GM18867 (cell line): Measurements from ENCODE around the gene RPL39L.
"Not testable (repeated sequence)": the region's sequence is repeated elsewhere in the genome, so short reads cannot be mapped to it uniquely, and the experiment has no call there.

Experiments
- ATAC-seq: cut with Tn5 transposase; IDR thresholded peaks from one replicate; pipeline ENCODE4 v1.9.1; 2021; ENCODE audit warnings: mild to moderate bottlenecking, moderate library complexity; ENCODE audit not compliant: unreplicated experiment

Gene RPL39L

DNA sequence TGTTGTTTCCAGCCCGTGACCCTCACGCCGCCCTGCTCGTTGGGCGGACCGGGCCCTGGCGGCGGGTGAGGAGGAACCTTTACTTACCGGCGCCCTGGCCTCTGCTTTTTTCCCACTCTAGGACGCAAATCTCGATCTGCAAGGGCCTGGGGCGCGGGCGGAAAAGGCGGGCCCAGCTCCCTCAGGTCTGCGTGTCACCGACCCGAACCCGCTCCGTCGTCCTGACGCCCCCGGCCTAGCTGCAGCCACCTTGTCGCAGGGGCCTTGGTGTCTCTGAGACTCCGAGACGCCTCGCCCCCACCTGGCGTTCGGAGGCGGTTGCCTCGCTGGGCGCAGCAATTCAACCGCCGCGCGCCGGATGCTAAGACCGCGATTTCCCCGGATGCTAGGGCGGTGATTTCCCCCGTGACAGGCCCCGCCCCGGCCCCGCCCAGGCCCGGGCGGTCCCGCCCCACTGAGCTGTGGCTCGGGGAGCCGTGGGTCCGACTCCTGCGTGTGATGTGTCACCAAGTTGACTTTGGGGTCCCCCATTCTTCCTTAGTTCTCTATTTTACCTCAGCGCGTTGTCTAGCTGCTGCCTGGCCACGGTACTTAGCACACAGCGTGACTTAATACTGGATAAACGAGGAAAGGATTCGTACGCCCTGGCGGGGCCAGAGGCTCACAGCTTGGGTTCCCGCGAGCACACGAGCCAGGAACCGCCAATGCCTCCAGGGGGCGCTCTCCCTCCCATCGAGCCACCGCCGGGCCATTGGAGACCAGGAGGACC, at the start of gene RPL39L:
TSS of gene RPL39L (minus strand) at position 371 of the 769 bp plus-strand sequence. CDS start 18,196 bp downstream, outside the sequence.
- peak; percentile 97 for ATAC-seq

DNA sequence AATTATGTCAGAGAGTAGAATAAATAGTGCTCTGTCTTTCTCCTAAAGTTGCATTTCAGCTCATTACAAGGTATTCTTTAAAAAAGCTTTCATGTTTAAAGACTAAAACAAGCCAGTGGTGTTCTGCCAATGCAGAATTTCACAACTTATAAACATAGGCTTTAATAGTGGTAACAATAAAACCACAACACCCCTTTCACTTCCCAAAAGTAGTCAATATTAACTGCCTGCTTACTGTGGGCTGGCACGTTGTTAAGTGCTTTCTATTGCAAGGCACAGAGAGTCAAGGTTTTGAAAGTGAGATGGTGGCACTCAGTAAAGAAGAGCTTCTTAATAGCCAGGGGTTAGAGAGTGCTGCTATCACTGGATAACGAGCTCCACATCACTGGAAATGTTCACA, 49.6 kb upstream of the RPL39L start:
- peak; percentile 41 for ATAC-seq

DNA sequence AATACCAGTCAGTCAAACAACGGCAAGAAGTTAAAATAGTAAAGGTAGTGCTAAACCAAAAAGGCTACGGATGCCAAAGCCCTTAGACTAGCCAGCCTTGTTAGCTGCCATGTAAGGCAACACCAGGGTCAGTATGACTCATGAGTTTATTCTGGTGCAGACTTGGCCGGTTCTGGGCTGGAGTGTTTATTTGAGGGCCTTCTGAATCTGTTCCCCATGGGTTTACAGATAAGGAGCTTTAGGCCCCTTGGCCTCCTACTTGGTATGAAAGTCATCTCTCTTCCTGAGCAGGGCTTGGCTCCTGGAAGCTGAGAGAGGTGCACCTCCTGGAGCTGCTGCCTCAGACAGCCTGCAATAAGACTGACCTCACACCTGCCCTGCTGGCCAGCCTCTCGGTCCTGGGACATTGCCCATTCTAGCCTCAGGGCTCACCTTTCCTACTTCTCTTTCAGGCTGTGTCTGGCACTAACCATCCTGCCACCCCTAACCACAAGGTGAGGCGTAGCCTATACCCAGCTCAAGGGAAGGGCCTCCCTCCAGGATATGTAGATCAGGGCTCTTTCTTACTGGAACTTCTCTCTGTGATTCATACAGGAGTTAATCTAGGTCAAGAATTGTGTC, 47.6 kb upstream of the RPL39L start:
- ATAC-seq, result peak; percentile 54

DNA sequence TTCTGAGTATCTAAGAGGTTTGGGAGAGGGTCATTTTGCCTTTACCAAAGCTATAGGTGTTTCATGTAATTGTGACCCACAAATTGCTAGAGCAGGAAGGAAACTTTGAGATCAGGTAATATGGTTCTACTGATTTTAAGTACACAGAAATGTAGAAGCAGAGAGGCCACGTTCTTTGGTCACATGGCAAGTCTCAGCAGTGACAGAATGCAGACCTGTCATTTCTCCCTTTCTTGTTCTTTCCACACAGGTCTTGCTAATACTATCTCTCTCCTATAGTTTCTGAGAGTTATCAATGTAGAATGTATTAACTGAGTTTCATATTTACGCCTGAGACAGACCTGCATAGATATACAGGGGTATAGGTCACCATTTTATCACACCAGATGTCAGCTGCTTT, 47.1 kb upstream of the RPL39L start:
- ATAC-seq, result peak; percentile 41

DNA sequence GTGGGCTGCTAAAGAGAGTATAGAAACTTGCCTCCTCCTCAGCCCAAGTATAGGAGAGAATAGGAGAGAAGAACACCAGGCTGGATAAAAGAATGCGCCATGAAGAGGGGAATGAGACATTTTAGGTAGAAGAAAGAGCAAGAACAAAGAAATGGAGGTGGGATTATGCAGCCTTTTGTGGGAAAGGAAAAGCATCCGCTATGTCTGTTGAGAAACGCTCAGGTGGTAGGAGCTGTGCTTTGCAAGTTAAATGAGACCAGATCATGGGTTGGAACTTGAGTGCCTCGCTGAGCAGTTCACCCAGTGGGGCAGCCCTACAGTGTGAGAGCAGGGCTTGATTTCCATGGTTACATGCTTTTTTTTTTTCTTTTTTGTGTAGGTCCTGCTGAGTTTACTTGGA, 46.5 kb upstream of the RPL39L start:
- ATAC-seq, result no peak

DNA sequence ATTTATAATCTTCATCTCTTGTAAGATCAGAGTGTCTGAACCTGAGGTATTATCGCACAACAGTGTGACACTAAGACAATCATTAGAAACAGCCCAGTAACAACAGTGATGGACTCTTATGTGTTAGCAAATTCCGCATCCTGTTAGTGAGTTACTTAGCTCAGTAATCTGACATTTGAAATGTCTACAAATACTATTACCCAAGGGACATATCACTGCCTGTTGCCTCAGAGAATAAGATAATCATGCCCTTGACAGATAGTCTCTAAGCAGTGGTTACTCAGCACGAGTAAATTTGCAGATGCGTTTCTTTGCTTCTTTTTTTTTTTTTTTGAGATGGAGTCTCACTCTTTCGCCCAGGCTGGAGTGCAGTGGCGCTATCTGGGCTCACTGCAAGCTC, 44.6 kb upstream of the RPL39L start:
- ATAC-seq, result no peak

DNA sequence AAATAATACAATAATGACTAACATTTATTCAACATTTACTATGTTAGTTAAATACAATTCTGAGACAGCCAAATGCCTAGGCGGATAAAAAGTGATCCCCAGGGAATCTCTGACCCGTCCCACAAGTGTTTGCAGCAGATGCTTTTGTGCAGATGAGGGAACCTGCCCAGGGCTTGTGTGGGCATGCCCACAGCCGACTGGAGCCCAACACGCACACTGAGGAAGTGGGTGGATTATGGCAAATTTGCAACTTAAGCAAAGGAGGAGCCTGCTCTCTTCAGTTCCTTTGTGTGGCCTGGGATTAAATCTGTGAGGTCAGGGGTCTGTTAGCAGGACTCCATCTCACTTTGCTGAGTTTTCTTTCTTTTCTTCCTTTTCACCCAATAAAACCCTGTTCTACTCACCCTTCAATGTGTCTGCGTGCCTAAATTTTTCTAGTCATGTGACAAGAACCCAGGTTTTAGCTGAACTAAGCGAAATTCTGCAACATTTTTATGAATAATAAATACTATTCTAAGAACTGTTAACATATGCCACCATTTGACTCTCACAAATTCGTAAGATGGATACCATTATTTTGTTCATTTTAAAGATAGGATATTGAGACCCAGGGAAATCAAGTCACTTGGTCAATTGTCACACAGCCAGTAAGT, 44.0 kb upstream of the RPL39L start:
- peak; percentile 41 for ATAC-seq

DNA sequence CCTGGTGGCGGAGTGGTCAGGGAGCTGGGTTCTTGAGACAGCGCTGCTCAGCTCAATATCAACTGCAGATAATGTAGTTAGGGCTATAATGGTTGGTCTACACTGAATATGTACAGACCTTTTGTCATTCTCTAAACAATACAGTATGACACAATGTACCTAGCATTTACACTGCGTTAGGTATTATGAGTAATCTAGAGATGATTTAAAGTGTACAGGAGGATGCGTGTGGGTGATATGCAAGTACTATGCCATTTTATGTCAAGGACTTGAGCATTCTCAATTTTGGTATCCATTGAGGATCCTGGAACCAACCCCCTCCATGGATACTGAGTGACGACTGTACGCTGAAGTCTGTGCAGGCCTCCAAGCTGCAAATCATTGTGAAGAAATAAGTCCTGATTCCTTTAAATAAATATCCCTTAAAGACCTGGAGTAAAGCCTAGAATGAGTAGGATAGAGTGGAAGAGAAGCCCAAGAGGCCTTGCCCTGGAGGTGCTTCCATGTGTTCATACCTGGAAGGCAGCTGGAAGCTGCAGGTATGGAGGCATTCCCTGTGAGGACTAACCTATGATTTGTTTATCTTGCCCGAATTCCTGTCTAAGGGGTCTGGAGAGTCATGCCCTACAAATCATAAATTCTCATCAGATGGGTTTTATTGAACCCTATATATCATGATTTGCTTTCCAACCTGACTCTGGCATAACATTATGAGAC, 42.3 kb upstream of the RPL39L start:
- no peak for ATAC-seq

DNA sequence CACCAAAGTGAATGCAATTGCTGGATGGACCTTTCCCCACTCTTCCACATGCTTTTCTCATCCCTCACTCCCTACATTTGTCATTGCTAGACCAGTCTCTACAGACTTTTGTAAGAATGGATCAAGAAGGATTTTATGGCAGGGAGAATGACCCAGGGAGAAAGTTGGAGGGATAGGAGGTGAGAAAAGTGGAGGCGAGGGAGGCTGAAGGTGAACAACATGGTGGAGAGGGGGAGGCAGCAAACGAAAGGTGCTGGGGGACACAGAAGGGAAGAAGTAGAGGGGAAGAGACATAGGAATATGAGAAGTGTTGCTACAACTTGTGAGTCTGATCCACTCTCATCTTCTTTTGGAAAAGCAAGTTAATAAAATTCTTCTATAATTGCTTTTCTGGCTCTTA, 33.6 kb upstream of the RPL39L start:
- no peak for ATAC-seq

DNA sequence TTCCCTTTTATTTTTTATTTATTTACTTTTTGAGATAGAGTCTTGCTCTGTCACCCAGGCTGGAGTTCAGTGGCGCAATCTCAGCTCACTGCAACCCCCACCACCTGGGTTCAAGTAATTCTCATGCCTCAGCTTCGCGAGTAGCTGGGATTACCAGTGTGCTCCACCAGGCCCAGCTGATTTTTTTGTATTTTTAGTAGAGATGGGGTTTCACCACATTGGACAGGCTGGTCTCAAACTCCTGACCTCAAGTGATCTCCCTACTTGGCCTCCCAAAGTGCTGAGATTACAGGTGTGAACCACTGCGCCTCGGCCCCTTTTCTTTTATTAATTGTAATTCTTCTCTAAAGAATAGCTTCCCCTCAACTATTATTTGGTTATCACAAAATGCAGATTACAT, 31.6 kb upstream of the RPL39L start:
- ATAC-seq, result not testable (repeated sequence)

DNA sequence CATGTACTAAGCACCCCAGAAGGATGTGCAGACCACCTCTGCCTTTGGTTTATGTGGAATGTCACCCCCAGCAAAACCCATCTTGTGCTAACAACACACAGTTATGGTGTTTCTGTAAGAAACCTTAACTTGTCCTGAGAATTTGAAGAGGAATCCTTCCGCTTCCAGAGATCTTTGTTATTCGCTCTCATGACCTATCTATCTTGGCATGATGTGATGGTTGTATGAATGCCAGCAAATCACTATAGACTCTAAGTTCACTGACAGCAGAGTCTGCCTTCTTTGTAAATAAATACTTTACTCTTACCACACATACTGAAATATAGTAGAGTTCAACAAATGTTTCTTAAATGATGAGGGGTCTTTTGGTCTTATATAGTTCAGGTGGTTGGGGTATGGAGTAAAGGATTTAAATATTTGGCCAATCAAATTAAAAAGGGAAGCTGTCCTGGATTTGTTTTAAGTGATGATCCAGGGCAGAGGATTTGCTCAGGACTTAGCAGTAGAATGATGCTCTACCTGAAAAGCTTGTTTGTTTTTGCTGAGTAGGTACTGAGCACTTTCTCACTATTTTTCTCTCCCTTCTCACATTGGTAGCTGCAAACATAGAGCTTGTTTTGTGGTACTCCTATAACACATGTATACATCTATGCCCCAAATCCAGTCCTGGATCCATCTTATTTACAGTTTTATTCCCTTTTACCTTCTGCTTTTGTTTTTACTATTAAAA, 30.1 kb upstream of the RPL39L start:
- no peak for ATAC-seq

DNA sequence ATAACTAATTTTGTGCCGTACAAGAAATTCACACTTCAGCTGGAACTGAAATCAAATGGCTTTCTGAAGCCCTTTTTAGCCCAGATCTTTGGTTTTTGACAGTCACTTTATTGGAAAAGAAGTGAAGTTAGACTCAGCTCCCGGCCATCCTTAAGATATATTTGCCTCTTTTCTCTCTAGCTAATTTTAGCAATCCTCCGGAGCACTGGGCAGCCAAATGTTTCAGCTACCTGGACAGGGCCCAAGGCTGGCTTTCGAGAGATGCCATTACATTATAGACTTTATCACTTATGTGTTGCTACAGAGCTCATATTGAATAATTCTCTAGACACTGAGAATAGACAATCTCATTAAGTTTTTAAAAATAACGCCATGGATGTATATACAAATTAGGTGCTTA, 28.5 kb upstream of the RPL39L start:
- ATAC-seq, result no peak

DNA sequence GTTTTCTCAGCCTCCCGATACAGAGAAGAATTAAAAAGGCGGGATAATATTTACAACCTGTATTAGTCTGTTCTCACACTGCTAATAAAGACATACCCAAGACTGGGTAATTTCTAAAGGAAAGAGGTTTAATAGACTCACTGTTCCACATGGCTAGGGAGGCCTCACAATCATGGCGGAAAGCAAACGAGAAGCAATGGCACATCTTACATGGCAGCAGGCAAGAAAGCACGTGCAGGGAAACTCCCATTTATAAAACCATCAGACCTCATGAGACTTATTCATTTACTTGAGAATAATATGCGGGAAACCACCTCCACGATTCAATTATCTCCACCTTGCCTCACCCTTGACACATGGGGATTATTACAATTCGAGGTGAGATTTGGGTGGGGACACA, 27.5 kb upstream of the RPL39L start:
- ATAC-seq, result no peak

DNA sequence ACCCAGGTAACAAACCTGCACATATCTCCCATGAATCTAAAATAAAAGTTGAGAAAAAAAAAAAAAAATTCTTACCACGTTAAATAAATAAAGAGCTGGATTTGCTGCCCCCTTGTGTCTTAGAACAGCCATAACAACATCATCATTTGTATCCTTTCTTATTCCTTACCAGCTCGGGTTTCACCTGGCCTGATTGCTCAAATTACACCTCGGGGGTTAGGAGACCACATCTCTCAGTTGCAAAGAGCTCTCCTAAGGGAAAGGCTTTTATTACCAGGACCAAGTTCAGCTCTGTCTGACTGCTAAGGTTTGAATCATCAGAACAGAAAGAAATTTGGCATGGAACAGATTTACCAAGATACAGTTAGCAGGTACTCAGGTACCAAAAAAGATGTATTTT, 25.8 kb upstream of the RPL39L start:
- ATAC-seq, result no peak

DNA sequence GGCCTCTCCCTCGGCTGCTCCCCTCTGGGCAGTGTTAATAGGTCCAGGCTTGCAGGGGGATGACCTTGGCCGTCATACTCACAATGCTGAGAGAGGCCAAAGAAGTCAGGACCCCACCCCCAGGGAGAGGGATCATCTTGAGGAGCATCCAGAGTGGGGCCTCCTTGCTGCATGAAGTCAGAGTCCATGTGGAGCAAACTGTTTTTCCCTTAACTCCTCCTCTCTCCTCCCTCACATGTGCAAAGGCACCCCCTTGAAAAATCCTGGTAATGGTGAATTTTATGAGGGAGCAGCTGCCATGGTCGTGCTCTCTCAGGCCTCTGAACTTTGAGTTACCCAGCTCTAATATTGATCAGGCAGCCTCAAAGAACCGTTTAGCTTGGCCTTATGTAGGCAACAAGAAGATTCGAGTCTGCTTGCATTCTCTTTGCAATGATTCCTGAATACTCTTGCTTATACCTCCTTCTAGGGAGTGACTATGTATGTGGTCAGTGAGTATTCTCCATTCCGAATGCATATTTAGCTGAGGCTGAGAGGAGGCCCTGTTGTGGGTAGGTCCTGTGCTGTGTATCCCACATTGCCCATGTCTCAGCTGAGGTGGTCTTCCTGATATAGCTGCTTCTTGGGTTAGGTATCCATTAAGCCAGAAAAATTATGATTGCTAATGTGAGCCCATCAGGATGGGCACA, 23.1 kb upstream of the RPL39L start:
- no peak for ATAC-seq

DNA sequence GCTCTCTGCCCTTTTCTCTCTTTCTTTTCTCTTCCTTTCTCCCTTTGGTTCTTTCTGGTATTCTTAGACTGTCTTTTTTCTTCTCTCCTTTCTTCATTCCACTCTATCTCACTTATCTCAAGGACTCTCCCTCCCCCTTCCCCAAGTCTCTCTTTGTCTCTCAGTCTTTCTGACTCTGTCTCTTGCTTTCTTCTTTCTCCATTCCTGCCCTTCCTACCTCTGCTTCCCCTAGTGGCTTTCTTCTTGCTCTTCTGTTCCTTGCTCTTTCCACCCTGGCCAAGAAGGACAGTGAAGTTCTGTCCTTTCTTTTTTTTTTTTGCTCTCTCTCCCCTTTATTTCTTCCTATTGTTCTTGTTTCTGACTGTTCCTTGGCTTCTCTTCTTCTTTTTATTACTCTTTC, 22.3 kb upstream of the RPL39L start:
- no peak for ATAC-seq

DNA sequence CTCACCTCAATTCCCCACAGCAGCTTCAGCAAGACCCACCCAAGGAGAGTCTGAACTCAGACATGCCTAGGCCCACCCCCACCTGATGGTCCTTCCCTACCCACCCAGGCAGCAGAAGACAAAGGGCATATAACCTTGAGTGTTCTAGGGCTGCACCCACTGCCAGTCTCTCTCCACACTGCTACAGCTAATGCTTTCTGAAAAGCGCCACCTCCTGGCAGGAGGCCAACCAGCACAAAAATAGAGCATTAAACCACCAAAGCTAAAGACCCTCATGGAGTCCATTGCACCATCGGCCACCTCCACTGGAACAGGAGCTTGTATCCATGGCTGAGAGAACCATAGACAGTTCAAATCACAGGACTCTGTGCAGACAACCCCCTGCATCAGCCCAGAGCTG, 11.3 kb upstream of the RPL39L start:
- no peak for ATAC-seq

DNA sequence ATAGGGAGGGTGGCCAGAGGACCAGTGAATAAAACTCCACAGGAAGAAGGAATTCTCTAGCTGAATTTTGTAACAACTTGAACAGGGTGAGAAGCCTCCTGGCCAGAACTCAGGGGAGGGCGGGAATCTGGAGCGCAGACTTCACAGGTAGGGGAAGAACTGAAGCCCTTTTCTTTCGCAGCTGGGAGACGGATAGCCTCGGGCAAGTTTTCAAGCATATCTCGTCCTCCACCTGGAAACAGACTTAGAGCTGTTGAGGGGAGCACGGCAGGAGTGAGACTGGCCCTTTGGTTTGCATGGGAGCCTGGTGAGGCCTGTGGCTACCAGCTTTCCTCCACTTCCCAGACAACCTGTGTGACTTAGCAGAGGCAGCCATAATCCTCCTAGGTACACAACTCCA, 10.9 kb upstream of the RPL39L start:
- ATAC-seq, result no peak

DNA sequence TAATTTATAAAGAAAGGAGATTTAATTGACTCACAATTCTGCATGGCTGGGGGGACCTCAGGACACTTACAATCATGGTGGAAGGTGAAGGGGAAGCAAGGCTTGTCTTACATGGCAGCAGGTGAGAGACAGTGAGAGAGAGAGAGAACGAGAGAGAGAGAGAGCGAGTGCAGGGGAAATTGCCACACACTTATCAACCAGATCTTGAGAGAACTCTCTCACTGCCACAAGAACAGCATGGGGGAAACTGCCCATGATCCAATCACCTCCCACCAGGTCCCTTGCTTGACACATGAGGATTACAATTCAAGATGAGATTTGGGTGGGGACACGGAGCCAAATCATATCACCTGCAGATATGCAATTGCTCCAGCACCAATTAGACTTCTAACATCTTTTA, 7.1 kb upstream of the RPL39L start:
- no peak for ATAC-seq

DNA sequence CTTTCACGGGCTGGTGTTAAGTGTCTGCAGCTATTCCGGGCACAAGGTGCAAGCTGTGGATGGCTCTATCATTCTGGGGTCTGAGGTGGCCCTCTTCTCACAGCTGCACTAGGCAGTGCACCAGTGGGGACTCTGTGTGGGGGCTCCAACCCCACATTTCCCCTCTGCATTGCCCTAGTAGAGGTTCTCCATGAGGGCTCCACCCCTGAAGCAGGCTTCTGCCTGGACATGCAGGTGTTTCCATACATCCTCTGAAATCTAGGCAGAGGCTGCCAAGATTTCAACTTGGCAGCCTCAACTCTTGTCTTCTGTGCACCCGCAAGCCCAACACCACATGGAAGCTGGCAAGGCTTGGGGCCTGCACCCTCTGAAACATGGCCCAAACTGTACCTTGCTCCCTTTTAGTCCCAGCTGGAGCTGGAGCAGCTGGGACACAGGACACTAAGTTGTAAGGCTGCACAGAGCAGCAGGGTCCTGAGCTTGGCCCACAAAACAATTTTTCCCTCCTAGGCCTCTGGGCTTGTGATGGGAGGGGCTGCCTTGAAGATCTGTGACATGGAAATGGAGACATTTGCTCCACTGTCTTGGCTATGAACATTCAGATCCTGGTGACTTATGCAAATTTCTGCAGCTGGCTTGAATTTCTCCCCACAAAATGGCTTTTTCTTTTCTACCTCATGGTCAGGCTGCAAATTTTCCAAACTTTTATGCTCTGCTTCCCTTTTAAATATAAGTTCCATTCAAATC, 6.0 kb upstream of the RPL39L start:
- no peak for ATAC-seq
